IMR-90 (cell line): ENCODE data around the gene GPR35. TPM values are rescaled to one million over a fixed set of nuclear protein-coding genes. Genes with fewer than 3 reads are reported as not detected.

Source experiments
- ATAC-seq: fragments of 200-7000 bp; cut with Tn5 transposase; 2 replicates; pipeline ENCODE4 v1.9.1; 2020; ENCODE audit warnings: low read depth, mild to moderate bottlenecking, moderate library complexity
- BruUV-seq: library from RNA; stranded (reverse); fragments of 400-500 nt; replicated peaks from 2 replicates; lab custom pipeline; 2021; lab: Mats Ljungman, UMichigan
- CTCF ChIA-PET: fragments of 300-600 bp; formaldehyde crosslinking; extraction: SDS; loops from one replicate; lab custom pipeline; 2021; ENCODE audit warnings: antibody characterized with exemption; lab: Yijun Ruan, JAX
- POLR2A ChIA-PET: fragments of 300-600 bp; sonication (Branson Sonifier 250); formaldehyde crosslinking; loops from one replicate; lab custom pipeline; 2022; ENCODE audit warnings: antibody characterized with exemption; ENCODE audit not compliant: unreplicated experiment; lab: Charles Lee
- DNase-seq: peaks from one replicate; pipeline ENCODE4 v3.0.0; 2013
- H2AFZ ChIP-seq: replicated peaks from 2 replicates; pipeline ENCODE3; 2013; ENCODE audit warnings: low read length, mild to moderate bottlenecking; ENCODE audit not compliant: poor library complexity
- H2AK5ac ChIP-seq: 2 replicates; pipeline ENCODE4 v1.6.1; 2013; ENCODE audit warnings: low read depth, low read length, inconsistent platforms
- H2AK9ac ChIP-seq: replicated peaks from 2 replicates; pipeline ENCODE3; 2013; ENCODE audit warnings: mild to moderate bottlenecking, low read depth, low read length, moderate library complexity; ENCODE audit not compliant: poor library complexity
- H2BK120ac ChIP-seq: 2 replicates; pipeline ENCODE4 v1.6.1; 2013; ENCODE audit warnings: low read depth, low read length, inconsistent platforms
- H2BK15ac ChIP-seq: 3 replicates; pipeline ENCODE4 v1.6.1; 2013; ENCODE audit warnings: low read depth, low read length, inconsistent platforms
- H2BK20ac ChIP-seq: 2 replicates; pipeline ENCODE4 v1.6.1; 2013; ENCODE audit warnings: low read depth, mild to moderate bottlenecking, inconsistent platforms, low read length, moderate library complexity
- H2BK5ac ChIP-seq: 2 replicates; pipeline ENCODE4 v1.6.1; 2013; ENCODE audit warnings: mild to moderate bottlenecking, low read depth, low read length, inconsistent platforms; ENCODE audit not compliant: poor library complexity, severe bottlenecking
- H3K14ac ChIP-seq: replicated peaks from 2 replicates; pipeline ENCODE4 v1.6.1; 2013; ENCODE audit warnings: low read depth, low read length, inconsistent platforms
- H3K18ac ChIP-seq: 2 replicates; pipeline ENCODE4 v1.6.1; 2013; ENCODE audit warnings: low read depth, low read length, control low read depth
- H3K23ac ChIP-seq: 2 replicates; pipeline ENCODE4 v1.6.1; 2013; ENCODE audit warnings: low read depth, low read length, inconsistent platforms
- H3K27ac ChIP-seq: 2 replicates; pipeline ENCODE4 v1.5.1; 2013; ENCODE audit warnings: mild to moderate bottlenecking, control low read depth, low read length; ENCODE audit not compliant: insufficient read depth
- H3K27me3 ChIP-seq: 2 replicates; pipeline ENCODE4 v1.6.1; 2013; ENCODE audit warnings: low read length; ENCODE audit not compliant: control insufficient read depth, insufficient read depth
- H3K36me3 ChIP-seq: 2 replicates; pipeline ENCODE4 v1.6.1; 2013; ENCODE audit warnings: low read length, mixed read lengths; ENCODE audit not compliant: control insufficient read depth, insufficient read depth
- H3K4ac ChIP-seq: 2 replicates; pipeline ENCODE4 v1.6.1; 2013; ENCODE audit warnings: low read depth, low read length, inconsistent platforms
- H3K4me1 ChIP-seq: 2 replicates; pipeline ENCODE4 v1.6.1; 2013; ENCODE audit warnings: low read length, mixed read lengths; ENCODE audit not compliant: control insufficient read depth, insufficient read depth
- H3K4me2 ChIP-seq: 2 replicates; pipeline ENCODE4 v1.6.1; 2013; ENCODE audit warnings: low read depth, mild to moderate bottlenecking, control low read depth, low read length, moderate library complexity
- H3K4me3 ChIP-seq: 2 replicates; pipeline ENCODE4 v1.5.1; 2013; ENCODE audit warnings: low read depth, mild to moderate bottlenecking, control low read depth, low read length, moderate library complexity; ENCODE audit not compliant: insufficient read depth
- H3K56ac ChIP-seq: 2 replicates; pipeline ENCODE4 v1.6.1; 2013; ENCODE audit warnings: low read length, inconsistent platforms; ENCODE audit not compliant: insufficient read depth; ENCODE audit errors: extremely low read depth
- H3K79me1 ChIP-seq, 2 experiments: 2 replicates each; pipeline ENCODE4 v1.6.1; 2013; ENCODE audit warnings: low read length in 2 of 2, inconsistent platforms in 1 of 2, low read depth in 1 of 2
- H3K9ac ChIP-seq: 2 replicates; pipeline ENCODE4 v1.6.1; 2013; ENCODE audit warnings: low read depth, low read length, control low read depth
- H3K9me1 ChIP-seq: 2 replicates; pipeline ENCODE4 v1.6.1; 2013; ENCODE audit warnings: low read length, inconsistent platforms; ENCODE audit not compliant: insufficient read depth
- H3K9me3 ChIP-seq: 2 replicates; pipeline ENCODE4 v1.6.1; 2013; ENCODE audit warnings: low read length; ENCODE audit not compliant: control insufficient read depth, insufficient read depth
- H4K20me1 ChIP-seq: 2 replicates; pipeline ENCODE4 v1.6.1; 2013; ENCODE audit warnings: low read length, inconsistent platforms; ENCODE audit not compliant: insufficient read depth
- H4K5ac ChIP-seq: 2 replicates; pipeline ENCODE4 v1.6.1; 2013; ENCODE audit warnings: mild to moderate bottlenecking, low read depth, low read length, control low read depth
- H4K8ac ChIP-seq, 2 experiments: 2 replicates each; pipeline ENCODE4 v1.6.1; 2013; ENCODE audit warnings: low read depth in 2 of 2, low read length in 2 of 2, control low read depth in 1 of 2, inconsistent platforms in 1 of 2
- H4K91ac ChIP-seq: 2 replicates; pipeline ENCODE4 v1.6.1; 2013; ENCODE audit warnings: low read depth, low read length, inconsistent platforms; ENCODE audit not compliant: insufficient read depth
- BHLHE40 ChIP-seq: fragments of 150-350 bp; IDR thresholded peaks from 2 replicates; pipeline ENCODE4 v1.6.1; 2016; ENCODE audit warnings: mild to moderate bottlenecking, low read depth, low read length
- WGBS, 2 experiments: methylation state at CpG; one replicate each; pipeline versions ENCODE4 v1.1.5 to v1.1.7; 2013; ENCODE audit warnings: missing lambda C conversion rate in 2 of 2; ENCODE audit not compliant: insufficient read length in 1 of 2; ENCODE audit errors: extremely low coverage in 2 of 2; 5-methylcytosine and 5-hydroxymethylcytosine counted together
- dilution Hi-C: fragments of 300-500 bp; cut with HindIII; formaldehyde crosslinking; loops from one replicate; pipeline ENCODE4 v1.14.3; 2018; ENCODE audit warnings: low sequenced_read_pairs; ENCODE audit not compliant: unreplicated experiment
- in situ Hi-C: fragments of 300-500 bp; cut with MboI; formaldehyde crosslinking; loops from 3 replicates; pipeline ENCODE4 v1.14.3; 2019; ENCODE audit warnings: low sequenced_read_pairs, inconsistent platforms, mixed read lengths
- intact Hi-C: fragments of 100-400 bp; cut with micrococcal nuclease; formaldehyde crosslinking; loops from 2 replicates; pipeline ENCODE4 v1.10.0; 2022
- polyA plus RNA-seq, 3 experiments: library from polyadenylated mRNA; depleted of rRNA; stranded (reverse); fragments of >200 nt; gene quantifications; 2 replicates each; pipeline ENCODE4 v1.2.3, GENCODE V29; 2012; ENCODE audit warnings: low replicate concordance in 1 of 3
- total RNA-seq: library from RNA; depleted of rRNA; stranded (reverse); fragments of >200 nt; gene quantifications from 2 replicates; pipeline ENCODE4 v1.2.3, GENCODE V29; 2012

The GPR35 gene
- total and polyA plus RNA-seq, 2 of the 4 experiments (the other 2 are of a cell fraction): 0.31 TPM; not detected in 1

DNA sequence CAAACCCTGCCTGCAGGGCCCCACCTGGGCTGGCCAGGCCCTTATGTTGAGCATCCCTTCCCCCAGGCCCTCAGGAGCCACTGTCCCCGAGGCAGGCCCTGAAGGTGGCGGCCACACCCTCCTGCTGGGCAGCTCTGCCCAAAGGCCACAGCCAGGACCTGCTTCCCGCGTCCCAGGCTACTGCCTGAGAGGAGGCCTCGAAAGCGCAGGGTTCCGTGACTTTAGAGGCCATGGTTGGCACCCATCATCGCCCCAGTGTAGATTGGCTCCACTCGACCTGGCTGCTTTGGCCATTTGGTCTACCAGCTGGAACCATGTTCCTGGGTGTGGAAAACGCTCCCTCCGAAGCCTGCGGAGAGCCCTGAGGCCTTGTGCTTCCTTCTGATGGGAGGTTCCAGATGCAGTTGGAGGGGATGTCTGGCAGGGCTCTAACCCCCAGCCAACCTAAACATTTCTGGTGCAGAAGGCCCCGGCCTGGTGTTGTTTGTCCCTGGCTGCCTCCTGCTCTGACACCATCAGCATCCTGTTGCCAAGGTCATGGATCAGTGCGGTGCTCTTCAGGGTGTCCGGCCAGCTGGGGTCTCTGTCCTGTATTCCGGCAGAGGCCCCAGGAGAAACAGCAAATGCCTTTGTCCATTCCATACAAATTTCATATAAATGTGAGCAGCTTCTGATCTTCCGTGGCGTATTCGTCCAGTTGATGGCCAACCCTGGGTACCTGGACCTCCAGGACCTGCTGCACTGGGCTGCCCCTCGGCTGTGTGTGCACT lies 24.0 kb upstream of the GPR35 start:
- no TSS peak for BruUV-seq
- 79% methylated on average over 5 of the region's 20 CpGs; no CpG with 5 or more reads in 1 of the 2 experiments for WGBS, 2 experiments
- Histone ChIP-seq H2BK5ac (no peak overlapping the region), H2BK20ac (no peak overlapping the region), H2BK120ac (no peak overlapping the region), H3K79me1 (no peaks in the 10 kb centered on the region), H3K9me3 (no peaks in the 10 kb centered on the region), H3K27me3 (no peaks in the 10 kb centered on the region), H3K56ac (no peak overlapping the region), H3K14ac (no peak overlapping the region), H3K27ac (no peak overlapping the region), H2AK9ac (no peak overlapping the region), H3K23ac (no peak overlapping the region), H3K4me2 (no peak overlapping the region), H2AK5ac (no peak overlapping the region), H2AFZ (no peak overlapping the region), H3K18ac (no peak overlapping the region), H4K91ac (no peak overlapping the region), H4K8ac (no peak overlapping the region), H3K4me3 (no peak overlapping the region), H3K36me3 (peaks cover 19% of the 10 kb centered on the region), H4K5ac (no peak overlapping the region), H3K9me1 (no peaks in the 10 kb centered on the region; the same call in 1 of the 2 replicates), H2BK15ac (no peak overlapping the region), H3K4ac (no peak overlapping the region), H3K4me1 (no peaks in the 10 kb centered on the region), H4K20me1 (no peaks in the 10 kb centered on the region), H3K9ac (no peak overlapping the region)
- DNase-seq (no peak), ATAC-seq (no peak)
- CTCF ChIA-PET: no interaction called here
- in situ Hi-C loops: no loop called here
- dilution Hi-C loops: no loop called here
- TF ChIP-seq BHLHE40: no peak
- intact Hi-C loops: no loop called here
- POLR2A ChIA-PET: no interaction called here
